Muscle of leg (tissue), 11 donors: Measurements from ENCODE around the gene BPIFB2. TPM values are rescaled to one million over a fixed set of nuclear protein-coding genes. Genes with fewer than 3 reads are reported as not detected.

Experiments
- DNase-seq: peaks from one replicate; pipeline ENCODE4 v3.0.0; 2013
- H3K27ac ChIP-seq: one replicate; pipeline ENCODE4 v1.5.1; 2013; ENCODE audit warnings: mild to moderate bottlenecking, low read length, control low read depth
- H3K27me3 ChIP-seq: one replicate; pipeline ENCODE4 v1.6.1; 2013; ENCODE audit warnings: low read length; ENCODE audit not compliant: control insufficient read depth, insufficient read depth
- H3K36me3 ChIP-seq: one replicate; pipeline ENCODE4 v1.6.1; 2013; ENCODE audit warnings: low read length; ENCODE audit not compliant: control insufficient read depth, insufficient read depth
- H3K4me1 ChIP-seq: one replicate; pipeline ENCODE4 v1.6.1; 2013; ENCODE audit warnings: low read length; ENCODE audit not compliant: control insufficient read depth, insufficient read depth
- H3K4me3 ChIP-seq: one replicate; pipeline ENCODE4 v1.5.1; 2013; ENCODE audit warnings: low read length, control low read depth
- H3K9me3 ChIP-seq: replicated peaks from 2 replicates; pipeline ENCODE4 v1.6.1; 2013; ENCODE audit warnings: low read depth, low read length; ENCODE audit not compliant: control insufficient read depth
- WGBS: methylation state at CpG from one replicate; pipeline ENCODE4 v1.1.5; 2013; ENCODE audit warnings: missing lambda C conversion rate; ENCODE audit not compliant: insufficient coverage; 5-methylcytosine and 5-hydroxymethylcytosine counted together
- polyA plus RNA-seq, 8 donors: library from polyadenylated mRNA; unstranded; fragments of 120-200 nt; gene quantifications; one replicate each; pipeline versions ENCODE4 v1.2.1 to v1.2.3, GENCODE V29; 2013; ENCODE audit warnings: inconsistent platforms in 1 of 8, low replicate concordance in 1 of 8; ENCODE audit not compliant: insufficient read length in 8 of 8, insufficient read depth in 1 of 8
- total RNA-seq: library from RNA; stranded (reverse); fragments of 120-200 nt; gene quantifications from one replicate; pipeline ENCODE4 v1.2.4, GENCODE V29; 2013

Gene BPIFB2
- total and polyA plus RNA-seq, 9 donors: 0.10 TPM; not detected in 8

- no peak overlapping the region for H3K27ac ChIP-seq
- no peaks in the 10 kb centered on the region for H3K4me1 ChIP-seq
- no peaks in the 10 kb centered on the region for H3K9me3 ChIP-seq
- WGBS: 90% methylated on average over 3 of the region's 9 CpGs
- no peak overlapping the region for H3K4me3 ChIP-seq
- peak; percentile 35 for DNase-seq
- H3K36me3 ChIP-seq: no peaks in the 10 kb centered on the region
- peaks cover 6% of the 10 kb centered on the region for H3K27me3 ChIP-seq
These were observed 7.8 kb upstream of the BPIFB2 start for GRCh38 chr20:32999603-33000250.

- Histone ChIP-seq H3K4me1 (no peaks in the 10 kb centered on the region), H3K9me3 (peaks cover 6% of the 10 kb centered on the region), H3K36me3 (no peaks in the 10 kb centered on the region), H3K27ac (no peak overlapping the region), H3K4me3 (no peak overlapping the region), H3K27me3 (peaks cover 6% of the 10 kb centered on the region)
- no peak for DNase-seq
- WGBS: 57% methylated on average over 8 of the region's 9 CpGs
These were observed 6.6 kb upstream of the BPIFB2 start for GRCh38 chr20:33000802-33001466.

GRCh38 chr20:33002087-33002808 is 5.3 kb upstream of the BPIFB2 start:
- peaks cover 6% of the 10 kb centered on the region for H3K9me3 ChIP-seq
- peaks cover 6% of the 10 kb centered on the region for H3K27me3 ChIP-seq
- H3K4me1 ChIP-seq: no peaks in the 10 kb centered on the region
- no peak overlapping the region for H3K27ac ChIP-seq
- no peak for DNase-seq
- 93% methylated on average over 5 of the region's 7 CpGs for WGBS
- H3K36me3 ChIP-seq: no peaks in the 10 kb centered on the region
- H3K4me3 ChIP-seq: no peak overlapping the region

GRCh38 chr20:33004141-33004751 is 3.3 kb upstream of the BPIFB2 start, which contains the start of gene SUN5:
SUN5 (minus strand) TSS chr20:33004433; CDS start chr20:33004340, 93 bp downstream.
- H3K4me1 ChIP-seq: no peaks in the 10 kb centered on the region
- no peak within 1 kb of the TSS for H3K27ac ChIP-seq
- 81% methylated on average over 3 of the region's 6 CpGs for WGBS
- H3K27me3 ChIP-seq: peaks cover 4% of the 10 kb centered on the region
- peaks cover 6% of the 10 kb centered on the region for H3K9me3 ChIP-seq
- H3K36me3 ChIP-seq: no peaks in the 10 kb centered on the region
- DNase-seq: no peak
- H3K4me3 ChIP-seq: no peak within 1 kb of the TSS

GRCh38 chr20:33005132-33005566 is 2.4 kb upstream of the BPIFB2 start:
- peaks cover 2% of the 10 kb centered on the region for H3K27me3 ChIP-seq
- DNase-seq: no peak
- H3K27ac ChIP-seq: no peak overlapping the region
- peaks cover 6% of the 10 kb centered on the region for H3K9me3 ChIP-seq
- 30% methylated on average over 3 of the region's 4 CpGs for WGBS
- no peak overlapping the region for H3K4me3 ChIP-seq
- H3K36me3 ChIP-seq: no peaks in the 10 kb centered on the region
- H3K4me1 ChIP-seq: no peaks in the 10 kb centered on the region

GRCh38 chr20:33005908-33006775 is 1.4 kb upstream of the BPIFB2 start:
- Histone ChIP-seq H3K9me3 (peaks cover 6% of the 10 kb centered on the region), H3K27ac (no peak overlapping the region), H3K4me1 (no peaks in the 10 kb centered on the region), H3K27me3 (no peaks in the 10 kb centered on the region), H3K36me3 (no peaks in the 10 kb centered on the region), H3K4me3 (no peak overlapping the region)
- 78% methylated on average over 8 of the region's 8 CpGs for WGBS
- no peak for DNase-seq

- no peak overlapping the region for H3K4me3 ChIP-seq
- no peak overlapping the region for H3K27ac ChIP-seq
- DNase-seq: no peak
- H3K4me1 ChIP-seq: no peaks in the 10 kb centered on the region
- WGBS: 54% methylated on average over 4 of the region's 8 CpGs
- no peaks in the 10 kb centered on the region for H3K27me3 ChIP-seq
- H3K9me3 ChIP-seq: peaks cover 6% of the 10 kb centered on the region
- H3K36me3 ChIP-seq: no peaks in the 10 kb centered on the region
These were observed 628 bp upstream of the BPIFB2 start for GRCh38 chr20:33006776-33007375.

GRCh38 chr20:33008336-33009213 is 1.1 kb downstream of the BPIFB2 start:
- no peaks in the 10 kb centered on the region for H3K36me3 ChIP-seq
- H3K27ac ChIP-seq: no peak overlapping the region
- DNase-seq: no peak
- WGBS: 84% methylated on average over 23 of the region's 23 CpGs
- H3K4me3 ChIP-seq: no peak overlapping the region
- H3K4me1 ChIP-seq: no peaks in the 10 kb centered on the region
- no peaks in the 10 kb centered on the region for H3K27me3 ChIP-seq
- peaks cover 6% of the 10 kb centered on the region for H3K9me3 ChIP-seq
